RKO (cell line): ENCODE data around the gene TLR4.
A peak's percentile ranks its signal among the peaks of the same experiment; 100 is the strongest.

ENCODE experiments used
- DNase-seq: peaks from one replicate; pipeline ENCODE4 v3.0.0-alpha.2; 2016; ENCODE audit warnings: low spot score

TLR4 gene

GRCh38 chr9:117745598-117745997 lies 41.4 kb downstream of the TLR4 start:
- DNase-seq, result no peak

GRCh38 chr9:117746263-117746662 lies 42.1 kb downstream of the TLR4 start:
- DNase-seq, result no peak

- DNase-seq, result no peak
Observed at GRCh38 chr9:117747386-117747970, 43.3 kb downstream of the TLR4 start.

GRCh38 chr9:117750401-117750800 lies 46.2 kb downstream of the TLR4 start:
- no peak for DNase-seq

GRCh38 chr9:117752894-117753293 lies 48.7 kb downstream of the TLR4 start:
- no peak for DNase-seq

GRCh38 chr9:117757561-117758190 lies 53.5 kb downstream of the TLR4 start:
- no peak for DNase-seq

- peak; percentile 57 for DNase-seq
Observed at GRCh38 chr9:117763314-117763713, 59.1 kb downstream of the TLR4 start.

GRCh38 chr9:117768750-117769395 lies 64.7 kb downstream of the TLR4 start:
- no peak for DNase-seq

- DNase-seq, result no peak
Observed at GRCh38 chr9:117771136-117771535, 66.9 kb downstream of the TLR4 start.

- peak; percentile 50 for DNase-seq
Observed at GRCh38 chr9:117772960-117773359, 68.8 kb downstream of the TLR4 start.
